HG02798 (cell line): ENCODE measurements around the gene LRRC3.

Experiments
- ATAC-seq: cut with Tn5 transposase; IDR thresholded peaks from one replicate; pipeline ENCODE4 v1.9.1; 2021; ENCODE audit warnings: mild to moderate bottlenecking; ENCODE audit not compliant: unreplicated experiment, poor library complexity

LRRC3 gene

DNA sequence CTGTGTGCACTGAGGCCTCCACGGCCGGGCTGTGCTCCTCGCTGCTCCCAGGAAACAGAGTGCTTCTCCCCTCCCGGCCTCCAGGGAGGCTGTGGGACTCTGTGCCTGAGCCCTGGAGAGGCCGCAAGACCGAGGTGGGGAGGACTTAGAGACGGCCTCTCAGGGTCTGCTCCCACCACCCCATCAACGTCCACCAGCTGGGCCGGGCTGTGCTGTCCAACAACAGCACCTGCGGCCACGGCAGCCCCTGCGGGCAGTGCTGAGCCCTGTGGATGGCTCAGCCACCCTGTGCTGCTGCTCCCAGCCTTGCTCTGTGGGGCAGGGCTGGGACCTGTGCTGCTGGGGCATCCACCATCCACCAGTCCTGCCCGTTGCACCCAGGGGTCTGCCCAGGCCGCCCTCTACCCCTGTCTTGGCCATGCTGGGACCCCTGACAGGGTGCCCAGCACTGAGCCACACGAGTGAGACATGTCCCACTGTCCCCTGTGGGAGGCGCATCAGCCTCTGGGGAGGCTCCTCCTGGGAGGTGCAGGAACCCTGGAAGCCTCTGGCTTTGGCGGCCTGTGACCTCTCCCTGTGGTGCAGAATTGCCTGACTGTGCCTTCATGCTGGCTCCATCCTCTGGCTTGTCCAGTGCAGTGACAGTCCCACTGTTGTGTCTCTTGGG lies 31.2 kb upstream of the LRRC3 start:
- ATAC-seq, result no peak

GRCh38 chr21:44424608-44425306 lies 30.6 kb upstream of the LRRC3 start:
- ATAC-seq, result no peak

- ATAC-seq, result no peak
Observed at GRCh38 chr21:44425307-44425894, 29.9 kb upstream of the LRRC3 start.

GRCh38 chr21:44425895-44426662 lies 29.2 kb upstream of the LRRC3 start:
- ATAC-seq, result no peak

- no peak for ATAC-seq
Observed at GRCh38 chr21:44426663-44427191, 28.6 kb upstream of the LRRC3 start.

- no peak for ATAC-seq
Observed at GRCh38 chr21:44427241-44428120, 27.8 kb upstream of the LRRC3 start.

GRCh38 chr21:44428281-44428960 lies 26.9 kb upstream of the LRRC3 start:
- no peak for ATAC-seq

DNA sequence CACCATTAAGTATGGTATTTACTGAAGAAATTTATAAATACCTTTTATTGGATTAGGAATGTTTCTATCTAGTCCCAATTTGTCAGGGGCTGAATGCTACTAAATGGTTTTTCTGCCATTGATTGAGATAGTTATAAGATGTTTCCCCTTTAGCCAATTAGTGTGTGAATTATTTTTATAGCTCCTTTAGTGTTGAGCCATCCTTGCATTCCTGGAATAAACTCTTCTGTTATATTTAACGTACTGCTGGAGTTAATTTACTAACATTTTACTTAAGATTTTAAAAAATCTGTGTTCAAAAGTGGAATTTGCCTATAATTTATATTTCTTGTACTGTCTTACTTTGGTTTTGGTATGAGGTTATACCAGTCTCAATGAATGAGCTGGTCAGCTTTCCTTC lies 25.4 kb upstream of the LRRC3 start:
- ATAC-seq, result no peak

DNA sequence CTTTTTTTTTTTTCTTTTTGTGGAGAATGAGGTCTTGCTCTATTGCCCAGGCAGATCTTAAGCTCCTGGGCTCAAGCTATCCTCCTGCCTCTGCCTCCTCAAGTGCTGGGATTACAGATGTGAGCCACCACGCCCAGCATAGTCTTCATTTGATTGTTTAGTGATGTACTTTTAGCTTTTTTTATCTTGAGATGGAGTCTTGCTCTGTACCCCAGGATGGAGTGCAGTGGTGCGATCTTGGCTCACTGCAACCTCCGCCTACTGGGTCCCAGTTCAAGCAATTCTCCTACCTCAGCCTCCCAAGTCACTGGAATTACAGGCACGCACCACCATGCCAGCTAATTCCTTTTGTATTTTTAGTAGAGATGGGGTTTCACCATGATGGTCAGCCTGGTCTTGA lies 24.0 kb upstream of the LRRC3 start:
- no peak for ATAC-seq

GRCh38 chr21:44432841-44433790 lies 22.2 kb upstream of the LRRC3 start:
- no peak for ATAC-seq

- no peak for ATAC-seq
Observed at GRCh38 chr21:44433791-44434567, 21.3 kb upstream of the LRRC3 start.

DNA sequence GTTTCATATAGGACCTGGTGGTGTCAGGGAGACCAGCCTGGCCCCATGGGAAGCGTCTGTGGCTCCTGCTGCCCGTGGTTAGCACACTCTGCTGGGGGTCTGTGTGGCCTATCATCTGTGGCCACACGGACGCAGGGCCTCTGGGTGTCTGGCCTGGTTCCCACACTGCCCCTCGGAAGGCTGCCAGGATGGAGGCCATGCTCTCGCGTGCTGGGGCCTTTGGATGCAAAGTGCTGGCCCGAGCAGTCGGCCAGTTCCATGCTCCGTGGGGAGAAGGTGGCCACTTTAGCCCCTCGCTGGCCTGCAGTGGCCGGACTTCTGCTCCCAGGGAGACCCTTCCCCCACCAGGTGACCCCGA lies 20.8 kb upstream of the LRRC3 start:
- ATAC-seq, result no peak

GRCh38 chr21:44434936-44435635 lies 20.2 kb upstream of the LRRC3 start:
- no peak for ATAC-seq

DNA sequence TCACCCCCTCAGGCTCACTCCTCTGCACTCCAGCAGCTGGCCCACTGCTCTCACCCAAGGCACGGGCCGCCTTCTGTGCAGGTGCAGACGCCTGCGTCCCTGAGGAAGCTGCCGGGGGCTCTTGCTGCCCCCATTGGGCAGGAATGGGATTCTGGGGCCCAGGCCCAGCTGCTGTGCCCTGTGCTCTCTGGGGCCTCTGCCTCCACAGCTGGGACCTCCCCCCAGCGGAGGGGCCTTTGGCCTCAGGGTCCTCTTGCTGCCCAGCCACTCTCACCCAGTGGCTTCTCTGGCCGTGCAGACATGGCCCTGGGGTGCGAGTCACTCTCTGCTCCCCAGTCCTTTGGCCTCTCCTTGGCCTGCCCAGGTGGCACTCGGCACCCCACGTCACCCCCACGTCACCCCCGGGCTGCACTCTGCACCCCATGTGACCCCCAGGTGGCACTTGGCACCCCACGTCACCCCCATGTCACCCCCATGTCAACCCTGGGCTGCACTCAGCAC lies 19.1 kb upstream of the LRRC3 start:
- no peak for ATAC-seq

GRCh38 chr21:44436958-44437357 lies 18.4 kb upstream of the LRRC3 start:
- no peak for ATAC-seq

- ATAC-seq, result no peak
Observed at GRCh38 chr21:44437371-44437695, 18.0 kb upstream of the LRRC3 start.
